ENCODE data around the gene MMP17.
A peak's percentile ranks its signal among the peaks of the same experiment; 100 is the strongest.
"Not testable (repeated sequence)": the region's sequence is repeated elsewhere in the genome, so short reads cannot be mapped to it uniquely, and the experiment has no call there.

Gene MMP17

DNA sequence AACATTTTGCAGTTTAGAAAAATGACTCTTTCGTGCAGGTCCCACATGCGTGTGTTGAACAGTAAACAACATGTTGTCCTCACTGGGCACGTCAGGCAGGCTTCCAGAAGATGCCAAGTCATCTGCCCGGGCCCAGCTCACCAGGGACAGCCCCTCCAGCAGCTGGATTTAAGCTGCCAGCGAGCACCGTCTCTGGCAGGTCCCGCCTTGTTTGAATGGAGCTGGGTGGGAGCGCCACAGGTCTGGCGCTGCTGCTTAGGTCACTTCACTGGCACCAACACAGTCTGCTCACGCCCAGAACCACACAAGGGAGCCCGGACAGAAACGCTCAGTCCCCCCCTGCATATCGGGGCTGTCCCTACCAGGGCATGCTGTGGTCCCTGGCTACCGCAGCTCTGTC, 33.1 kb upstream of the MMP17 start:
- TF ChIP-seq GATA1 (IDR thresholded peaks at IDR 0.05; ENCODE audit: low read depth, low read length) (no peak), POLR2A (IDR thresholded peaks at IDR 0.05; ENCODE audit: low read length) (no peak)

DNA sequence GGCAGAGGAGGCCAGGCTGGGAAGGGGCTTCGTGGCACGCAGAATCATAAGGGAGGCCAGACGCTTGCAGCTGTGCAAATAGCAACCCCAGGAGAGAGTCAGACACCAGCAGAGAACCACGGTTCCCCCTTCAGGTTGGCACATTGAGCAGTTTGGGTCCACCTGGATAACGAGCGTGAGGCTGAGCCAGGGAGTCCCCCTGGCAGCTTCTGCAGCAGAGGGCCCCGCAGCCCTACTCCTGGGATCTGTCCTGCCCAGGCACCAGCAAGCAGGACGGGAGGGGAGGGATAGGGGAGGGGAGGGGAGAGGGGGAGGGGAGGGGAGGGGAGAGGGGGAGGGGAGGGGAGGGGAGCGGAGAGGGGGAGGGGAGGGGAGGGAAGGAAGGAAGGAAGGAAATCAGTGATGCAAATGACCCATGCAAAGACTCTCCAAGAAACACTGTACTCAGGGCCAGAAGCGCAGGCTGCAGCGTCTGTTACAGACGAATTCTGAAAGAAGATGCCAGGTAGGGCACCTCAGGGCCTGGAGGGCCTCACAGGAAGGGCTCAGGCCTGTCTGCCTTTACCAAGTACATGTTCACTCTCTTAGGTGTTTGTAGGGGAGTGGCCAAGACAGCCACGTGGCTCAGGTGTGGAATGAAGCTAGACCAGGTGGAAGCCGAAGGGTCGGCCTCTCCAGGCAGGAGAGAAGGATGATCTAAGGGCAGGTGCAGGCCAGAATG, 32.3 kb upstream of the MMP17 start:
- no peak for TF ChIP-seq POLR2A (IDR thresholded peaks at IDR 0.05; ENCODE audit: low read length)
- no peak for TF ChIP-seq GATA1 (IDR thresholded peaks at IDR 0.05; ENCODE audit: low read depth, low read length)
- no peak for DNase-seq

More for the DNA sequence above, 33.1 kb upstream of the MMP17 start:
- DNase-seq: no peak

DNA sequence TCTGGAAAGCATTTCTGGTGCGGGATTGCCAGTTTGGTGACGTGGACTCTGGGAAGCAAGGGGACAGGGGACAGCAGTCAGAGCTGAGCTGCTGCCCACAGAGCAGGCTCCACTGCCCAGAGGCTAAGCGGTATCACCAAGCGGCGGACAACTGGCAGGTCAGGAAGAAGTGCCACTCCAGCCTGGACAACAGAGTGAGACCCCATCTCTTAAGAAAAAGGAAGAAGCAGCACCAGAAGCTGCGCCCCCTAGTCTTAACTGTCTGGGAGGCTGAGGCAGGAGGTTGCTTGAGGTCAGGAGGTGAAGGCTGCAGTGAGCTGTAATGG, 31.8 kb upstream of the MMP17 start:
- no peak for DNase-seq
- TF ChIP-seq GATA1 (IDR thresholded peaks at IDR 0.05; ENCODE audit: low read depth, low read length): no peak
- TF ChIP-seq POLR2A (IDR thresholded peaks at IDR 0.05; ENCODE audit: low read length): no peak

DNA sequence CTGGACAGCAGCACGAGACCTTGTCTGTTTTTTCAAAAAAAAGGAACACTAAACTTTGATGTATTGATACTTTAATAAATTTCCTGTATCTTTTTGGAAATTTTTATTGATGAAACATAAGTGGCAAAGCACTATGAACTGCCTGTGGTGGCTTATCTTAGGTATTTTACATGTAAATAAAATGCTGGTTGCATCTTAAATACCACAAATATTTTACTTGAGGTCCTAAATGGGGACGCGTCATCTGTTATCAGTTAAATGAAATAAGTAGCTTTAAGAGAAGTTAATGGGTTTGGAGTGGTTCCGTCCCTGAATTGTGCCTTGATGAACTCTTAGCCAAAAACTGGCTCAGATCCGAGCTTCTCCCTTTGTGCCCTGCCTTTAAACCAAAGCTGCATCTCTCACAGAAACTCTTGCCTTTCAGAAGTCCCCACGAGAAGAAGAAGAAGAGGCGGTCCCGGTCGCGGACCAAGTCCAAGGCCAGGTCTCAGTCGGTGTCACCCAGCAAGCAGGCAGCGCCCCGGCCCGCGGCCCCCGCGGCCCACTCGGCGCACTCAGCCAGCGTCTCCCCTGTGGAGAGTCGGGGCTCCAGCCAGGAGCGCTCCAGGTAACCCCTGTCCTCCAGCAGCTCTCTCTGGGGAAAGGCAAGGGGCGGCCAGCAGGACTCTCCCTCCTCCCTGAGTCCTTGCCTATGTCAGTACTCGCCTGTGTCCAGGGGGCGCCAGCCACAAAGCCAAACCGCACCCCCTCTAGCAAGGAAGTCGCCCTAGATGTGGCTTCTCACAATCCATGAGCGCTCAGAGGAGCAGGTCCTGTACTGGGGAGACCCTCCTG, 31.2 kb upstream of the MMP17 start:
- no peak for TF ChIP-seq GATA1 (IDR thresholded peaks at IDR 0.05; ENCODE audit: low read depth, low read length)
- no peak for TF ChIP-seq POLR2A (IDR thresholded peaks at IDR 0.05; ENCODE audit: low read length)
- DNase-seq: peak in 1 of 2 experiments; percentile 26

DNA sequence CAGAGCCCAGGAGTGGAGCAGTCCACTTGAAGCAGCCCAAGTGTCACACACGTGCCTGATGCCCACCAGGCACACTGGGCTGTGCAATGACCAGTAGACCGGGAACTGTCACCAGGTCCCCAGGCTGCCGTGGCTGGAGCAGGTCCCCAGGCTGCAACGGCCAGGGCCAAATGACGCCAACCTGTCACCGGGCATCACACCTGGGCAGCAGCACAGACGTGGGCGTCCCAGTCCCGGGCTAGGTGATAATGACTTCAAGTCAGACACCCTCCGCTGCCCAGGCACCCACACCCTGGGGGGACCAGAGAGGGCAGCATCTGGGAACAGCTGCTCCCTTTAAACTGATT, 30.6 kb upstream of the MMP17 start:
- no peak for DNase-seq
- TF ChIP-seq GATA1 (IDR thresholded peaks at IDR 0.05; ENCODE audit: low read depth, low read length) (no peak), POLR2A (IDR thresholded peaks at IDR 0.05; ENCODE audit: low read length) (no peak)

DNA sequence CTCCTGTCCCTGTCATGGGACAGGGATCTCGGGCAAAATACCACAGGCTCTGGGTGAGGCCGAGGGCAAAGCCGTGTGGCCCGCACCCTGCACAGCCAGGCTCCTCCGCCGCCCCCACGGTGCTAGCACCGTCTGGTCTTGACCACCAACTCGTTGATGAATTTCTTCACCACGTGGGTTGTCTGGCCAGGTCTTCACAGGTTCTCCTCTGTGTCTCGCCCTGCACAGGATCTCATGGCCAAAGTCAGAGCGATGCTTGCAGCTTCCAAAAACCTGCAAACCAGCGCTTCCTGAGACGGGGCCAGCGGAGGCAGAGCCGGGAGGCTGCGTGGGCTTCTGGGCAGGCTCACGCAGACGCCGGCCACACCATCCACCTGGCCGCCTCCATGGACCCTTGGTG, 29.0 kb upstream of the MMP17 start:
- TF ChIP-seq GATA1 (IDR thresholded peaks at IDR 0.05; ENCODE audit: low read depth, low read length) (no peak), POLR2A (IDR thresholded peaks at IDR 0.05; ENCODE audit: low read length) (no peak)
- DNase-seq: no peak

DNA sequence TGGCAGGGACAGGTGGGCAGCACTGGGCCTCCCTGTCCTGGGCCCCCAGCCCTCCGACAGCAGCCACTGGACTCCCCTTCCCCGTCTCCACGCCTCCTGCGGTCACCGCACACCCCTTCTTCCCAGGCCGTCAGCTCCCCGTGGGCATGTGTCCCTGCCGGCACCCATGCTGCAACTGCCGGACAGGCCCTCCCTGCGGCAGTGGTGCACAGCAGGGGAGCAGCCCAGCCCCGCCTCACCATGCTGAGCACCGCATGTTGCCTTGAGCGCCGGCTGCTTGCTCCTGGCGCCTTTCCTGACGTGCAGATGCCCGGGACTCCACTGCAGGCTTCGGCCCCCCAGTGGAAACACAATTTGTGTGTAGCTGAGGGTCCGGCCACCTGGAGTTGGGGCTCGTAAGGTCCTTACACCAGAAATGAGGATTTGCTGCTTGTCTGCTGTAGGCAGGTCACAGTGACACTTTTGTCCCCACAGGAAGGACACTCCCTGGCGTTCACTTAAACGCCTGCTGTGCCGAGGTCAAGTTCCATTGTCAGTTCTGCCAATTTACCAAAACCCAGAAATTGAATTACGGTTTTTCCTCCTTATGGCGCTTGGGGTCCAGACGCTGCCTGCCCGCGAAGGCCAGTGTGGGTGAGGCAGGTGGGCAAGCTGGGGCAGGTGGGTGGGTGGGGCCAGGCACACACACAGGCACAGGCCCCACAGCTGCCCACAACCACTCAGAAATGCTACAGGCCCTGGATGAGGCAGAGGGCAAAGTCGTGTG, 28.2 kb upstream of the MMP17 start:
- no peak for TF ChIP-seq GATA1 (IDR thresholded peaks at IDR 0.05; ENCODE audit: low read depth, low read length)
- no peak for TF ChIP-seq POLR2A (IDR thresholded peaks at IDR 0.05; ENCODE audit: low read length)
- DNase-seq: no peak

DNA sequence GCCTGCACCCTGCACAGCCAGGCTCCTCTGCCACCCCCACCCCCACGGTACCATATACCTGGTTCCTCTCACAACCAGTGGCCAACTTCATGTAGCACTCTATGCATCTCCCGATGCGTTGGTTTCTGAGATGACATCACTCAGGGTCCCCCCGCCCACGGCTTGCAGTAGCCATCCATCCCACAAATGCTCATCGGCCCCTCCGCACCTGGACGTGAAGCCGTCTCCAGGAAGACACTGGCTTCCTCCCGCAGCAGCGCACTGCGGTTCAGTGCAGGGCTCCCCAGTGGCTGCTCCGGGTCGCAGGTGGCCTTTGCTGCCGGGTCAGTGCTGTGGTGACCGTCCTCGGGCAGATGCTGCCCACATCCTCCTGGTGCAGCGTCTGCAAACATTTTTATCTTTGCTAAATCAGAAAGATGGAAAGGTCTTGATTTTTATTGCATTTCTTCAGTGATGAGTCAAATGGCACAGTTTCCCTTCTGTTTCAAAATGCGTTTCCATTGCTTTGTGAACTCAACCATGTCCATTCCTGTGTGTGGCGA, 27.5 kb upstream of the MMP17 start:
- TF ChIP-seq GATA1 (IDR thresholded peaks at IDR 0.05; ENCODE audit: low read depth, low read length): no peak
- no peak for TF ChIP-seq POLR2A (IDR thresholded peaks at IDR 0.05; ENCODE audit: low read length)
- DNase-seq: no peak

DNA sequence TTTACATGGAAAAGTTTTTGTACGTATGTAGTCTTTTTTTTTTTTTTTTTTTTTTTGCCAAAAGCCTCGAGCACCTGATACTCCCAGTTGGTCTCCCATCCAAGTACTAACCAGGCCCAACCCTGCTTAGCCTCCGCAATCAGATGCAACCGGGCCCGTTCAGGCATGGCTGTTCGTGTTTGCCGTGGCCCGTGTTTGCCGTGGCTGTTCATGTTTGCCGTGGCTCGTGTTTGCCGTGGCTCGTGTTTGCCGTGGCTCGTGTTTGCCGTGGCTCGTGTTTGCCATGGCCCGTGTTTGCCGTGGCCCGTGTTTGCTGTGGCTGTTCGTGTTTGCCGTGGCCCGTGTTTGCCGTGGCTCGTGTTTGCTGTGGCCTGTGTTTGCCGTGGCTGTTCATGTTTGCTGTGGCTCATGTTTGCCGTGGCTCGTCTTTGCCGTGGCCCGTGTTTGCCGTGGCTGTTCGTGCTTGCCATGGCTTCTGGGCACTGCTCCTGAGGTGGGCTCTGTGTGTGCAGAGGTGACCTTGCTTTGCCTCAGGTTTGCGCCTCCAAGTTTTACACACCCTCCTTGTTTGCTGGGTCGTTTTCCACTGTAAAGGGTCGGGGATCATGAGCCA, 26.8 kb upstream of the MMP17 start:
- DNase-seq: no peak
- TF ChIP-seq GATA1 (IDR thresholded peaks at IDR 0.05; ENCODE audit: low read depth, low read length): no peak
- TF ChIP-seq POLR2A (IDR thresholded peaks at IDR 0.05; ENCODE audit: low read length): no peak

DNA sequence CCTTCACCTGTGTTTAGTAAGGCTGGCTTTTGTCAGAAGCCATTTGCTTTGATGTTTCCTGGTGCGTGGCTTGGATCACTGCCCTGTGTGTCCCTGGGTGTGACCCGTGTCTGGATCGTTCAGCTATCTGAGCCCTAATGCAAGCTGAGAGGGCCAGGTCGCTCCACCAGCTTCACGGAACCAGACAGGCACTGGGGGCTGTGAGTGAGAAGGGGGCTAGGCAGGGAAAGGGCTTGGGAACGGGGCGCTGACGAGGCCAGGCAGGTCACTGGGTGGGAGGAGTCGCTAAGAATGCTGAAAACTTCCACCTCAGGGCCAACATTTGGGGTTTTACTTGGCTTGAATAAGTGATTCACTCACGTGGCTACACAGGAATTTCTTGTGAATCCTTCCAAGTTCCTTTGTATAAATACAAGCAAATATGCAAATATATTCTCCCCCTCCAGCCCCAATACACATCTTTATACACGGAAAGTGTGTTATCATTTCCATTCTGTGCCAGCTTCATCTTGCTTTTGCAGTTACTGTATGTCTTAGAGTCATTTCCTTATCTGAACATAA, 24.2 kb upstream of the MMP17 start:
- no peak for TF ChIP-seq GATA1 (IDR thresholded peaks at IDR 0.05; ENCODE audit: low read depth, low read length)
- no peak for TF ChIP-seq POLR2A (IDR thresholded peaks at IDR 0.05; ENCODE audit: low read length)
- DNase-seq: no peak

DNA sequence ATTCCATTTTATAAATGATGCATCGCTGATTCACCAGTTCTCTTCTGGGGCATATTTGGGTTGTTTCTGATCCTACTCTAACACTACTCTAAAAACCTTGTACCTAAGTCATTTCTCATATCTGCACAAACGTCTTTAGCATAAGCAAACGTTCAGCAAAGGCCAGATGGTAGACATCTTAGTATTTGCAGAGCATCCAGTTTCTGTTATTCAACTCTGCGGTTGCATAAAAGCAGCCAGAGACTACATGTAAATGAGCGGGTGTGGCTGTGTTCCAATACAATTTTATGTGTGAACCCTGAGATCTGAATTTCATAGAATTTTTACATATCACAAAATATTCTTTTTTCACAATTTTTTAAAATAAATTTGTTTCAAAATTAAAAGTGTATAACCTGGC, 22.8 kb upstream of the MMP17 start:
- DNase-seq: no peak
- TF ChIP-seq POLR2A (IDR thresholded peaks at IDR 0.05; ENCODE audit: low read length) (no peak), GATA1 (IDR thresholded peaks at IDR 0.05; ENCODE audit: low read depth, low read length) (no peak)

DNA sequence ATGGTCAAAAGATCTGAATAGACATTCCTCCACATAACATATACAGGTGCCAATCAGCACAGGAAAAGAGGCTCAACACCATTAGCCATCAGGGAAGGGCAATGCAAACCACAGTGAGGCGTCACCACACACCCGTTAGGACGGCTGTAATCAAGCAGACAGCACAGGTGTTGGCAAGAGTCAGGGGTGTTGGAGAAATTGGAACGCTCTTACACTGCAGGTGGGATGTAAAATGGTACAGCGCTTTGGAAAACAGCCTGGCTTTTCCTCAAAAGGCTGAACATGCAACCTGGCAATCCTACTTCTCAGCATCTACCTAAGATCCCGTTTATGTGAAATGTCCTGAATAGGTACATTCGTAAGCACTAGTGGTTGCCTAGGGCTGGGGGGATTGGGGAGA, 21.5 kb upstream of the MMP17 start:
- TF ChIP-seq GATA1 (IDR thresholded peaks at IDR 0.05; ENCODE audit: low read depth, low read length) (no peak), POLR2A (IDR thresholded peaks at IDR 0.05; ENCODE audit: low read length) (no peak)
- no peak for DNase-seq

DNA sequence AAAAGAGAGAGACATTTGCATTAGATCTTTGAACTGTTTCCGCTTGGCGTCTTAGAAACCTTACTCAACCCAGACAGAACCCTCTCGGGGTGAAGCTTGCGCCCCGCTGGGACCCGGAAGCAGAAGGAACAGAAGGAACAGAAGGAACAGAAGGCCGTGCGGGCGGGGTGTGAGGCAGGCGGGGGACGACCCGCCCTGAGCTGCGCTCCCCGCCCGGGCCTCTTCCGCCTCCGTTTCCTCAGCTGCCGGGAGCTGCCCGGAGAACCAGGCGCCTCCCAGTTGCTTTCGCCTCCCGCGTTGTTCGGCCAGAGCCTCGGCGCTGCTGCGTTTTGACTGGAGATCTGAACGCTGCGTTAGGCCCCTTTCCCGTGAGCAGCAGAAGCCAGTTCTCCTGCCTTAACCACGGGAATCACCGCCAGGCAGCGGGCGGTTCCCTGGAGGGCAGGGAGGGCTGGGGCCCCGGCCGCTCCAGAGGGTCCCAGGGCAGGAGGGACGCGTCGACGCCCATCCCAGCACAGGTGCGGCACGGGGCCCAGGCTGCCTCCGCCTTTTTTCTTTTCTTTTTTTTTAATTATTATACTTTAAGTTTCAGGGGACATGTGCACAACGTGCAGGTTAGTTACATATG, 19.3 kb upstream of the MMP17 start:
- peak; percentile 24 to 38 for DNase-seq
- no peak for TF ChIP-seq GATA1 (IDR thresholded peaks at IDR 0.05; ENCODE audit: low read depth, low read length)
- no peak for TF ChIP-seq POLR2A (IDR thresholded peaks at IDR 0.05; ENCODE audit: low read length)

DNA sequence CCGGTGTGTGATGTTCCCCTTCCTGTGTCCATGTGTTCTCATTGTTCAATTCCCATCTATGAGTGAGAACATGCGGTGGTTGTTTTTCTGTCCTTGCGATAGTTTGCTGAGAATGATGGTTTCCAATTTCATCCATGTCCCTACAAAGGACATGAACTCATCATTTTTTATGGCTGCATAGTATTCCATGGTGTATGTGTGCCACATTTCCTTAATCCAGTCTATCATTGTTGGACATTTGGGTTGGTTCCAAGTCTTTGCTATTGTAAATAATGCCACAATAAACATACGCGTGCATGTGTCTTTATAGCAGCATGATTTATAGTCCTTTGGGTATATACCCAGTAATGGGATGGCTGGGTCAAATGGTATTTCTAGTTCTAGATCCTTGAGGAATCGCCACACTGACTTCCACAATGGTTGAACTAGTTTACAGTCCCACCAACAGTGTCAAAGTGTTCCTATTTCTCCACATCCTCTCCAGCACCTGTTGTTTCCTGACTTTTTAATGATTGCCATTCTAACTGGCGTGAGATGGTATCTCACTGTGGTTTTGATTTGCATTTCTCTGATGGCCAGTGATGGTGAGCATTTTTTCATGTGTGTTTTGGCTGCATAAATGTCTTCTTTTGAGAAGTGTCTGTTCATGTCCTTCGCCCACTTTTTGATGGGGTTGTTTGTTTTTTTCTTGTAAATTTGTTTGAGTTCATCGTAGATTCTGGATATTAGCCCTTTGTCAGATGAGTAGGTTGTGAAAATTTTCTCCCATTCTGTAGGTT, 18.5 kb upstream of the MMP17 start:
- not testable (repeated sequence) for DNase-seq

Measured in erythroblast (primary cell).